ENCODE results near the gene MYCBPAP. TPM values are rescaled to one million over a fixed set of nuclear protein-coding genes. Genes with fewer than 3 reads are reported as not detected.

Gene MYCBPAP
- total RNA-seq, 1 donor from 2014 or later = 0.26 TPM

DNA sequence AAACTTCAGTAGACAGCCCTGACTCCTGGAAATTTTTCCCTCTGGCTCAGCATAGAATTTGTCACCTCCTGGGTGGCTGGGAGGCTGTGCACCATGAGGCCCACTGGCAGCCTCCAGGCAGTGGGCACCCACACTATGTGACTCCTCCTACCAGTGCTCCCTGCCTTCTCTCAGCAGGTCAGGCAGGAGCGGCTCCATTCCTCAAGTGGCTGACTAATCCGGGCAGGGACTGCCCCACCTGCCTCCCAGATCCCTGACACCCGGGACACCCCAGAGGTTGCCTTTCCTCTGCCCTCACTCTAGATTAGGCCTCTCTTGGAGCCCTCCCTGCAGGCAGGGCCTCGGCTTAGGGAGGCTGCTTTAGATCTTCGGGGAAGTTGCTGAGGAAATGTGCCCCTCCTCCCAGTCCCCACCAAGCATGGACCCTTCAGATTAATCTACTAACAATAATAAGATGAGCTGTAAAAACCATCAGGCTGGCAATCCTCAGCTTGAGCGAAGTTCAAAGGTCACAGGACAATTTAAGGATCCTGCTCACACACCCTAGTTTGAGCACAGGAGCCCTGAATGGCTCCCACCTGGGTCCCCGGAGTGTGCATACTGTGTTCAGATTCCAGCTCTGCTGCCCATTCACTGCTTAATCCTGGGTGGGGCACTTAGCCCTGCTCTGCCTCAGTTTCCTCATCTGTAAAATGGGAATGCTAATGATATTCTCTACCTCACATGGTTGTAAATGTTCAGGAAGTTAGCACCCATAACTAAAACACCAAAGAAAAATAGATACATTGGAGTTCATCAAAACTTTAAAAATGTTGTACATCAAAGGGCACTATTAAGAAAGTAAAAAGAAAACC is 10.0 kb upstream of the MYCBPAP start:
- no peak for FAIRE-seq
- Histone ChIP-seq H3K4me3 (ENCODE audit: low read depth, low read length) (no peak overlapping the region), H3K36me3 (ENCODE audit: control insufficient read depth, insufficient read depth, low read length) (no peaks in the 10 kb centered on the region), H3K27me3 (ENCODE audit: control insufficient read depth, insufficient read depth, low read length) (no peaks in the 10 kb centered on the region)
- peak; percentile 76 for DNase-seq (ENCODE audit: low read depth)
- TF ChIP-seq, protein P1, sequence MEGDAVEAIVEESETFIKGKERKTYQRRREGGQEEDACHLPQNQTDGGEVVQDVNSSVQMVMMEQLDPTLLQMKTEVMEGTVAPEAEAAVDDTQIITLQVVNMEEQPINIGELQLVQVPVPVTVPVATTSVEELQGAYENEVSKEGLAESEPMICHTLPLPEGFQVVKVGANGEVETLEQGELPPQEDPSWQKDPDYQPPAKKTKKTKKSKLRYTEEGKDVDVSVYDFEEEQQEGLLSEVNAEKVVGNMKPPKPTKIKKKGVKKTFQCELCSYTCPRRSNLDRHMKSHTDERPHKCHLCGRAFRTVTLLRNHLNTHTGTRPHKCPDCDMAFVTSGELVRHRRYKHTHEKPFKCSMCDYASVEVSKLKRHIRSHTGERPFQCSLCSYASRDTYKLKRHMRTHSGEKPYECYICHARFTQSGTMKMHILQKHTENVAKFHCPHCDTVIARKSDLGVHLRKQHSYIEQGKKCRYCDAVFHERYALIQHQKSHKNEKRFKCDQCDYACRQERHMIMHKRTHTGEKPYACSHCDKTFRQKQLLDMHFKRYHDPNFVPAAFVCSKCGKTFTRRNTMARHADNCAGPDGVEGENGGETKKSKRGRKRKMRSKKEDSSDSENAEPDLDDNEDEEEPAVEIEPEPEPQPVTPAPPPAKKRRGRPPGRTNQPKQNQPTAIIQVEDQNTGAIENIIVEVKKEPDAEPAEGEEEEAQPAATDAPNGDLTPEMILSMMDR (IDR thresholded peaks at IDR 0.05; ENCODE audit: insufficient read depth, low read length, severe bottlenecking) = no peak

DNA sequence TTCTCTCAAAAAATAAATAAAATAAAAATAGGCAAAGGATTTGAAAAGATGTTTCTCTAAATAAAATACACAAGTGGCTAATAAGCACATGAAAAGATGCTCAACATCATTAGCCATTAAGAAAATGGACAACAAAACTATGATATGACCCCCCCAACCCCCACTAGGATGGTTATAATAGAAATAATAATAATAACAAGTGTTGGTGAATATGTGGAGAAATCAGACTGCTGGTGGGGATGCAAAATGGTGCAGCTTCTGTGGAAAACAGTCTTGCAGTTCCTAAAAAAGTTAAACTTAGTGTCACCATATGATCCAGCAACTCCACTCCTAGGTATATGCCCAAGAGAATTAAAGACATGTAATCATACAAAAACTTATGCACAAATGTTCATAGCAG is 9.0 kb upstream of the MYCBPAP start:
- no peak for DNase-seq (ENCODE audit: low read depth)
- no peaks in the 10 kb centered on the region for H3K36me3 ChIP-seq (ENCODE audit: control insufficient read depth, insufficient read depth, low read length)
- no peaks in the 10 kb centered on the region for H3K27me3 ChIP-seq (ENCODE audit: control insufficient read depth, insufficient read depth, low read length)
- FAIRE-seq = no peak
- TF ChIP-seq, protein P1 (IDR thresholded peaks at IDR 0.05; ENCODE audit: insufficient read depth, low read length, severe bottlenecking) = no peak
- no peak overlapping the region for H3K4me3 ChIP-seq (ENCODE audit: low read depth, low read length)

DNA sequence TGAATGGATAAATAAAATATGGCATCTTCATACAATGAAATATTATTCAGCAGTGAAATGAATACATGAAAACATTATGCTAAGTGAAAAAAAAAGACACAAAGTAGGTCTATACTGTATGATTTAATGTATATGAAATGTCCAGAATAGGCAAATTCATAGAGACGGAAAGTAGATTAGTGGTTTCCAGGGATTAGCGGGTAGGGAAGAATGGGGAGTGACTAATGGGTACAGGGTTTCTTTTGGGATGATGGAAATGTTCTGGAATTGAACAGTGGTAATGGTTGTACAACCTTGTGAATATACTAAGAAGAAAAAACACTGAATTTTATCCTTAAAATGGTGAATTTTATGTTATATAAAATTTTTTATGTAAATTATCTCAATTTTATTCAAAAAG is 8.5 kb upstream of the MYCBPAP start:
- H3K27me3 ChIP-seq (ENCODE audit: control insufficient read depth, insufficient read depth, low read length) = no peaks in the 10 kb centered on the region
- H3K4me3 ChIP-seq (ENCODE audit: low read depth, low read length) = no peak overlapping the region
- FAIRE-seq (no peak), DNase-seq (ENCODE audit: low read depth) (no peak)
- TF ChIP-seq, protein P1 (IDR thresholded peaks at IDR 0.05; ENCODE audit: insufficient read depth, low read length, severe bottlenecking) = no peak
- H3K36me3 ChIP-seq (ENCODE audit: control insufficient read depth, insufficient read depth, low read length) = no peaks in the 10 kb centered on the region

DNA sequence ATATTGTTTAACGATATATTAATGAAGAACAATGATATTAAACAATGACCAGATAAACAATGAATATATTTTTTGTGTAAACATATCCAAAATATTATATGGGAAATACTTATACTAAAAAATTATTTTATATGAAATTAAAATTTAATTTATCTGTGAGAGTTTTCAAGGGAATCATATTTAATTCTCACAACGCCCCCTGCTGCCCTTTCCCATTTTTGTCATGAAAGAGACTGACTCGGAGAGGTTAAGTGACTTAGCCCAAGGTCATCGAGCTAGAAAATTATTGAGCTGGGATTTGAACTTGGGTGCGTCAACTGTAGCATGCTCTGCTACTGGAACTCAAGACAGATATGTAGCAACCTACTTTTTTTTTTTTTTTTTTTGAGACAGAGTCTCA is 7.2 kb upstream of the MYCBPAP start:
- DNase-seq (ENCODE audit: low read depth) (no peak), FAIRE-seq (no peak)
- H3K36me3 ChIP-seq (ENCODE audit: control insufficient read depth, insufficient read depth, low read length) = no peaks in the 10 kb centered on the region
- no peaks in the 10 kb centered on the region for H3K27me3 ChIP-seq (ENCODE audit: control insufficient read depth, insufficient read depth, low read length)
- TF ChIP-seq, protein P1 (IDR thresholded peaks at IDR 0.05; ENCODE audit: insufficient read depth, low read length, severe bottlenecking) = peak; percentile 27
- H3K4me3 ChIP-seq (ENCODE audit: low read depth, low read length) = no peak overlapping the region

DNA sequence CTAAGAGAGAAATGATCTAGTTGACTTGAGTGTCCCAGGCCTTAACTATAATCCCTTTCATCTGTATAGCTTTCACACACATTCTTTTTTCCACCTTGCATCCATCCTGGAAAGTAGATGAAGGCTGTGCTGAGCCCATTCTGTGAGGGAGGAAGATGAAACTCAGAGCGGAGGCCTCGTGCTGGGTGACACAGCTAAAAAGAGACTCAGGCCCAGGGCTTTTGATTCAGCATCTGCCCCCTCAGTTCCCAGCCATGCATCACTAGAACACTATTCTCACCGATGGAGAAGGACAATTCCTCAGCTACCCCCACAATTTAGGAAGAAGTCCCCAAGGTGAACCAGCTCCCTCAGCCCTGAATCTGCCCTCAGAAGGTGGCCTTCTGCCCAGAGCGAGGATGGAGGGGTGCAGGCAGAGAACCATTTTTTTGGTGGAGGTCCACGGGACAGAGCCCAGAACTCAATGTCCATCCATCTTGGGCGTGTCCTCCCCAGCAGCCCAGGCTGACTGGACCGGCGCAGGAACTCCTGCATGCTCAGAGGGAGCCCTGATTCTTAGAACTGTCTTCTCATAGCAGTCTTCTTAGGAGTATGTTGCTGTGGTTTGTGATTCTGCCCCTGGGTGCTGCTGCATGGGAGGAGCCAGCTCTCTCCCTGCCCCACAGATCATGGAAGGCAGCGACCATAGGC is 5.8 kb upstream of the MYCBPAP start:
- FAIRE-seq (no peak), DNase-seq (ENCODE audit: low read depth) (no peak)
- TF ChIP-seq, protein P1 (IDR thresholded peaks at IDR 0.05; ENCODE audit: insufficient read depth, low read length, severe bottlenecking) = no peak
- H3K4me3 ChIP-seq (ENCODE audit: low read depth, low read length) = no peak overlapping the region
- no peaks in the 10 kb centered on the region for H3K27me3 ChIP-seq (ENCODE audit: control insufficient read depth, insufficient read depth, low read length)
- H3K36me3 ChIP-seq (ENCODE audit: control insufficient read depth, insufficient read depth, low read length) = no peaks in the 10 kb centered on the region
